NCI-H748 (cell line): ENCODE data around the gene PRND.
A peak's percentile ranks its signal among the peaks of the same experiment; 100 is the strongest.
"Not testable (repeated sequence)": the region's sequence is repeated elsewhere in the genome, so short reads cannot be mapped to it uniquely, and the experiment has no call there.

Experiments
- DNase-seq: peaks from one replicate; lab custom pipeline; 2025; ENCODE audit not compliant: unreplicated experiment; lab: John Stamatoyannopoulos, UW

Gene PRND

DNA sequence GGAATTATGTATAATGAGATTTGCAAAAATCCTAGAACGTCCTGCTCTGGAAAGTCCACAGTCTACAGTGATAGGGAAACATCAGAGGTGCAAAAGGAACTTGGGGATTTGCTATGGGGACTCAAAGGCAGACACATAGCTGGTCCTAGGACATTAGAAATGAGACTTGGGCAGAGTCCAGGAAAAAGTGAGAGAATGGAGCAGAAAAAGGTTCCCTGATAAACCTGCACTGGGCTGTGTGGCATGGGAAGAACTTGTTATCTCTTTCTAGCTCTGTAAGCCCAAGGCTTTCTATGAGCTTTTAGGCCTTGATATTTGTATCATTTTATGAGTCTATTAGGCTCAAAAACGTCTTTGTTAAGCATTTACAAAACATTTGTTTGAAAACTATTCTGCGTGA, 15.2 kb downstream of the PRND start:
- no peak for DNase-seq

DNA sequence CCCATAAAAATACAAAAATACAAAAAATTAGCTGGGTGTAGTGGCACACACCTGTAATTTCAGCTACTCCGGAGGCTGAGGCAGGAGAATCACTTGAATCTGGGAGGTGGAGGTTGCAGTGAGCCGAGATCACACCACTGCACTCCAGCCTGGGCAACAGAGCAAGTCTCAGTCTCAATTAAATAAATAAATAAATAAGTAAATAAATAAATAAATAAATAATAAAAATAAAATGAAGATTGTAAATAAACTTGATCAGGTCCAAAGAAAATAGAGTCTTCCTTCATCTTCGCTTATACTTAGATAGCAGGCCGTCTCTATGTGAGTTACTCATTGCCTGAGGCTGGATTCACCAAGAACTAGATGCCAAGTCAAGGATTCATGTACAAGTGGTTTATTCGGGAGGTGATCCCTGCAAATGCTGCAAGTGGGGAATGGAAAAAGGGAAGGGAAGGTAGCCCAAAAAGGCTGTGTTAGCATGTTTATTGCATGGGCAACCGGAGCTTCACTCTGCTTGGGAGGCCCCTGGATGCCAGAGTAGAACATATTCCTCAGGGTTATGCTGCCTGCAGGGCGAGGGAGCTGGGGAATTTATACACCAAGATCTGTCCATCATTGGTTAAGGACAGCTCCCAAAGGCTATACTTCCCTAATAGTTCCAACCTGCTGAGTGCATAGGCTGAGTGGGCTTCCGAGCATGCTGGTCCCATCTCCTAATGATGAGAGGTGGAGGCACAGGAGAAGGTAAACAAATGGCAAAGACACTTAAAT, 16.3 kb downstream of the PRND start:
- DNase-seq, result no peak

DNA sequence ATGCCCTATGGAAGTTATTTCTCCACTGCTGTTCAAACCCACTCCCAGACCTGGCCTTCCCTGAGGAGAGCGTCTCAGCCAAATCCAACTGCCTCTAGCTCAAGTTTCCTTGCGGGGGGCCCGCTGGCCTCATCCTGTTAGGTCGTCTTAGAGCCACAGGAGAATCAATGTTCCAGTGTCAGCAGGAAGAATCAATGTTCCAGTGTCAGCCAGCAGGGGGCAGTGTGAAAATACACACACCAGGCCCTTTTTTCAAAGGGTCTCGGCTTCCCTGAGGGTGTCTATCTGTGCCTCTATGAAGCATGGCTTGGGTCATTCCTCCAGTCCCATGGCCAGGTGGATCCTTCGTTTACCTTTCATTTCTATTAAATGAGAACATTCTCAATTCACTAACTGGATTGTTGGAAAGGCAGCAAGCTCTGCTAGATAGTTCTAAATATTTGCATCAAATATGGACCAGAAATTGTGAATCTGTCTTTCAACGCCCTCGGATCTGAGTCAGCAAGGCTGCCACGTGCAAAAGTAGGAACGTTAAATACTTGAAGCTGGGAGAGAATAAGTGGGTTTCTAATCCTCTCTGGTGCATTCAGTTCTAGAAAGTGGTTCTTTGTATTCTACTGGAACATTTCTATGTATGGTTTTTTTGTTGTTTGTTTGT, 19.2 kb downstream of the PRND start:
- peak; percentile 63 for DNase-seq

DNA sequence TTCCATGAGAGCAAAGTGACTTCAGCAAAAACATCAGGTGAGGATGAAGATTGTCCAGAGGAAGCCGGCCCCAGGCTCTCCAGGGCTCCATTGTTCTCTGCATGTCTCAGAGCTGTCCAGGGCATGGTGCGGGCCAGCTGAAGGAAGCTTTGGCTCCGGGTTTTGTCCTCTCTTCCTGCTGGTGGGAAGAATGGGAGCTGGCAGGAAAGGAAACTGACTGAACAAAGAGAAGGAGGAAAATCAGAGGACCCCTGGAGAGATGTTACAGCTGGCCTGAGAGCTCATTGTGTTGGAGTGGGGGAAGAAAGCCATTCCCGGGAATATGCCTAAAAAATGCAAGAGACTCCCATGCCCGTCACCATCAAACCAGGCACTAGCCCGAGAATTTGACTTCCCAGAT, 27.1 kb downstream of the PRND start:
- no peak for DNase-seq

GRCh38 chr20:4749326-4749725, 27.6 kb downstream of the PRND start:
- DNase-seq, result no peak

DNA sequence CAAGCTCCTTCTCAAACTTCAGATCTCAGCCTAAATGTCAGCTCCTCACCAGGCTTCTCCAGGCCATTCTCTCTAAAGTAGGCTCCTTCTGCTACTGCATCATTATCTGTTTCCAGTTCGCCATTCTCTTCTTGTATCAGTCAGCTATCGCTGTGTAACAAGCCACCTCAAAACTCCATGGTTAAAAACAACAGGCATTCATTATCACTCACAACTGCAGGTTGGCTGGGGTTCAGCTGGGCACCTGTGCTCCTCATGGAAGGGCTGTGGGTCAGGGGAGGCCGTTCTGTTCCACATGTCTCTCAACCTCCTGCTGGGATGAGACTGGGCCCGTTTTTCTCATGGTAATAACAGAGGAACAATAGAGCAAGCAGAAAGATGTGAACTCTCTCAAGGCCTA, 28.7 kb downstream of the PRND start:
- DNase-seq, result no peak

GRCh38 chr20:4759100-4759884, 37.6 kb downstream of the PRND start:
- peak; percentile 87 for DNase-seq

DNA sequence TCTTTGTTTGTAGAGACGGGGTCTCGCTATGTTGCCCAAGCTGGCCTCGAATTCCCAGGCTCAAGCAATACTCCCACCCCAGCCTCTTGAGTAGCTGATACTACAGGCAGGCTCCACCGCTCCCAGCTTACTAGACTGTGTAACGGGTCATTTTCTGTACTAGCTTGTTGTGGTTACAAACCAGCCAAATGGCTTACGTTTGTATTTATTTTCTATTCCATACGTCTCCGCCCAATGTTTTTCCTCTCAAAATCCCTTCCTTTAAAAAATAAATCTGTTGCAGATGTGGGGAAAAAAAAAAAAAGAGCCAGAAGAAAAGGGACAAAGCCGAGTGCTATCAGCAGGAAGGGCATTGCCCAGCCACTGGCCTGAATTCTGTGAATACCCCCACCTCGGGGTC, 41.6 kb downstream of the PRND start:
- no peak for DNase-seq

GRCh38 chr20:4763723-4764510, 42.2 kb downstream of the PRND start:
- DNase-seq, result no peak

DNA sequence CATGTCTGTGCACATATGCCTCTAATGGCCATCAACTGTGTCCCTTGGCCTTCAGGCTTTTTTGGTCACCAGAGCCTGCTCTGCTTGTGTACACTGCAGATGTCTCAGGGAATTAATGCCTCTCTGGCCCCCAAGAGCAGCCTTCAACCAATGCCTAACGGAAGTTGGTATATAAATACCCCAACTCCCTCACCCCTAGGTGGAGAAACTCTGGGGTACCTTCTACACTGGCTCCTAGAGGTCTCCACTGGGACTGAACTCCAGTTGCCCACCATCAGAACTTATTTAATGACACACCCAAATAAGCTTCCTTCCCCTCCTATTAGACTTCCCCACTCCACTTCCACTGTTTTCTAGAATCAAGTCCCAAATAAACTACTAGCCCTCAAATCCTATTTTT, 43.1 kb downstream of the PRND start:
- DNase-seq, result no peak

DNA sequence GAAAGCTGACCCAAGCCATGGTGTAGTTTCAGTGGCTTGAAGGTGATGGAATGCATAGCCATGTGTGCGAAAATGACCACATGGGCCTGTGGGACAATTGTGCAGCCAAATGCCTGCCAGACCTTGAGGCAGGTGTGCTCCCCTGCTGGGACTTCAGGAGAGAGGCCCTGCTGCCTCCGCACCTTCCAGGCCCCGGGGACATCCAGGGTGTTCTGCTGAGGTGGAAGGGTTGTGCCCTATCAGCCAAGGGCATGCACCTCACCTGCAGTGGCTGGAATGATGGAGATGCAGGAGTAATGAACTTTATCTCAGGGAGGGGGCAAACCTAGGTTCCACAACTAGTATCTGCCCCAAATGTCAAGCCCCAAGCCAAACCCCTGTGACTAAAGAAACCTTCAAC, 44.0 kb downstream of the PRND start:
- no peak for DNase-seq

- DNase-seq, result no peak
Measured at GRCh38 chr20:4766631-4767030, 44.9 kb downstream of the PRND start.

- no peak for DNase-seq
Measured at GRCh38 chr20:4767084-4767483, 45.4 kb downstream of the PRND start.

- DNase-seq, result no peak
Measured at GRCh38 chr20:4769328-4769727, 47.6 kb downstream of the PRND start.

- no peak for DNase-seq
Measured at GRCh38 chr20:4770026-4770425, 48.3 kb downstream of the PRND start.

- no peak for DNase-seq
Measured at GRCh38 chr20:4771004-4771403, 49.3 kb downstream of the PRND start.

DNA sequence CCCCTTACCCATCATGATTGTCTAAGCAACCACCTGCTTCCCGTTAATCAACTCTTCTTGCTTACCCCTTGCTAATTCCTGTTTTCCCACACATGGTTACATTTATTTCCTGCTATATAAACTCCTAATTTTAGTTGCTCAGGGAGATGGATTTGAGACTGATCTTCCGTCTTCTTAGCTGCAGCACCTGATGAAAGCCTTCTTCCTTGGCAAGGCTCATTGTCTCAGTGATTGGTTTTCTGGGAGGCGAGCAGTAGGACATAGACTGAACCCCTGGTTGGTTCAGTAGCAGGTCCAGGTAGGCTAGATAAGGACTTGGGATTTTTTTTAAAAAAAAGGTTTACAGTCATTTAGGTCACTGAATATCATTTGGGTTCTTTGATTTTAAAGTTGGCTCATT, 50.4 kb downstream of the PRND start:
- DNase-seq, result no peak

GRCh38 chr20:4773014-4773413, 51.3 kb downstream of the PRND start:
- DNase-seq, result not testable (repeated sequence)

DNA sequence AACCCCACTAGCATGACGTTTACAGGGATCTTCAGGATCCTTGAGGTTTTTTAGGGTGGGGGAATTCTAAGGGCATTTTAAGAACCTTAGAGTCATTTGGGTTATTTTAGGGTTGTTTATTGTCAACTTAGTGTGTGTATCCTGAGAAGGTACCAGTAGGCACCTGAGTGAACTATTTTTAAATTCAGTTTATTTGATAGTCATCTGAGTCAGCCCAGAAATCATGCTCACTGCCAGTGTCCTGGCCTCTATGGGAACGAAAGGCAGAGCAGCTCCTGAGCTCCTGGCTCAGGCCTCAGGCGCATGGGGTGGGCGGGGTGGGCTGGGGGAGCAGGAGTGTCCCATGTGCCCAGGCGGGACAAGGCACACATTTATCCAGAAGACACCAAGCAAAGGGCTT, 52.0 kb downstream of the PRND start:
- no peak for DNase-seq

GRCh38 chr20:4774207-4774606, 52.5 kb downstream of the PRND start:
- no peak for DNase-seq
